ENCODE measurements around the gene MCM6. TPM values are rescaled to one million over a fixed set of nuclear protein-coding genes. Genes with fewer than 3 reads are reported as not detected.

The MCM6 gene
- total and polyA plus RNA-seq, 3 donors from 2014 or later: 24.6 to 32.3 (median 26.7) TPM

- intact Hi-C loops (cut with DNase I; ENCODE audit: low total_unique reads): no loop called here
Observed at GRCh38 chr2:135851858-135852257, 24.4 kb downstream of the MCM6 start.

DNA sequence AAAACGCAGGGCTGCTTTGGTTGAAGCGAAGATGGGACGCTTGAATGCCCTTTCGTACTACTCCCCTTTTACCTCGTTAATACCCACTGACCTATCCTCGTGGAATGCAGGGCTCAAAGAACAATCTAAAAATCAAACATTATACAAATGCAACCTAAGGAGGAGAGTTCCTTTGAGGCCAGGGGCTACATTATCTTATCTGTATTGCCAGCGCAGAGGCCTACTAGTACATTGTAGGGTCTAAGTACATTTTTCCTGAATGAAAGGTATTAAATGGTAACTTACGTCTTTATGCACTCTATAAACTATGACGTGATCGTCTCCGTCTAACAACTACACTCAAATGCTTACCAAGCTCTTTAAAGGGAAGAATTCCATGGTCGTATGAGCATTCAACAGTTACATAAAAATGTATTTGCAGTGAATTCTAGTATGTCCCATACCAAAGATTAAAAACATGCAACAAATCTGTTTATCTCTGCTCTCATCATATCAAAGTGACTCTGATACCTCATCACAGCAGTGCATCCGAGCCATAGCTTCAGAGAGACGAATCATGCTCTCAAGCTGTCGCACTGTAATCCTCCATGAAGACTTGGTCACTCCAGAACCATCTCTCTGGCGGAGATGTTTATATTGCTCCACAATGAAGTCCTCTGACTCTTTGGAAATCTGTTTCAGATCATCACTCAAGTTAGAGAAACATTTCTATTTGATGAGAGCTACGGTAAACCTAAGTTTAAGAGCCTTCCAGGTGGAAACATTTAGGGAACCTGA is 25.2 kb downstream of the MCM6 start:
- WGBS, 2 donors: 84 to 85% methylated on average over 17 of the region's 17 CpGs
- no peak overlapping the region for H3K27ac ChIP-seq
- no peak for DNase-seq
- intact Hi-C loops (cut with DNase I; ENCODE audit: low total_unique reads): no loop called here
- no peaks in the 10 kb centered on the region for H3K9me3 ChIP-seq
- no peak for TF ChIP-seq POLR2A (IDR thresholded peaks at IDR 0.05)
- TF ChIP-seq, protein P1, sequence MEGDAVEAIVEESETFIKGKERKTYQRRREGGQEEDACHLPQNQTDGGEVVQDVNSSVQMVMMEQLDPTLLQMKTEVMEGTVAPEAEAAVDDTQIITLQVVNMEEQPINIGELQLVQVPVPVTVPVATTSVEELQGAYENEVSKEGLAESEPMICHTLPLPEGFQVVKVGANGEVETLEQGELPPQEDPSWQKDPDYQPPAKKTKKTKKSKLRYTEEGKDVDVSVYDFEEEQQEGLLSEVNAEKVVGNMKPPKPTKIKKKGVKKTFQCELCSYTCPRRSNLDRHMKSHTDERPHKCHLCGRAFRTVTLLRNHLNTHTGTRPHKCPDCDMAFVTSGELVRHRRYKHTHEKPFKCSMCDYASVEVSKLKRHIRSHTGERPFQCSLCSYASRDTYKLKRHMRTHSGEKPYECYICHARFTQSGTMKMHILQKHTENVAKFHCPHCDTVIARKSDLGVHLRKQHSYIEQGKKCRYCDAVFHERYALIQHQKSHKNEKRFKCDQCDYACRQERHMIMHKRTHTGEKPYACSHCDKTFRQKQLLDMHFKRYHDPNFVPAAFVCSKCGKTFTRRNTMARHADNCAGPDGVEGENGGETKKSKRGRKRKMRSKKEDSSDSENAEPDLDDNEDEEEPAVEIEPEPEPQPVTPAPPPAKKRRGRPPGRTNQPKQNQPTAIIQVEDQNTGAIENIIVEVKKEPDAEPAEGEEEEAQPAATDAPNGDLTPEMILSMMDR (IDR thresholded peaks at IDR 0.05): no peak
- H3K4me3 ChIP-seq: no peak overlapping the region
- H3K36me3 ChIP-seq (ENCODE audit: low read depth, missing control alignments): no peaks in the 10 kb centered on the region
- no peaks in the 10 kb centered on the region for H3K4me1 ChIP-seq
- no peaks in the 10 kb centered on the region for H3K27me3 ChIP-seq

More at GRCh38 chr2:135851858-135852257, 24.4 kb downstream of the MCM6 start:
- H3K27me3 ChIP-seq: no peaks in the 10 kb centered on the region
- no peaks in the 10 kb centered on the region for H3K4me1 ChIP-seq
- no peaks in the 10 kb centered on the region for H3K9me3 ChIP-seq
- H3K27ac ChIP-seq: no peak overlapping the region
- no peak overlapping the region for H3K4me3 ChIP-seq
- H3K36me3 ChIP-seq (ENCODE audit: low read depth, missing control alignments): no peaks in the 10 kb centered on the region
- TF ChIP-seq, protein P1 (IDR thresholded peaks at IDR 0.05): no peak
- no peak for TF ChIP-seq POLR2A (IDR thresholded peaks at IDR 0.05)
- no peak for DNase-seq

- Histone ChIP-seq H3K27me3 (no peaks in the 10 kb centered on the region), H3K9me3 (no peaks in the 10 kb centered on the region), H3K4me1 (no peaks in the 10 kb centered on the region), H3K36me3 (ENCODE audit: low read depth, missing control alignments) (no peaks in the 10 kb centered on the region), H3K27ac (no peak overlapping the region), H3K4me3 (no peak overlapping the region)
- no peak for DNase-seq
- intact Hi-C loops (cut with DNase I; ENCODE audit: low total_unique reads): no loop called here
- 96 to 97% methylated on average over 3 of the region's 3 CpGs for WGBS, 2 donors
- TF ChIP-seq, protein P1 (IDR thresholded peaks at IDR 0.05): no peak
- TF ChIP-seq POLR2A (IDR thresholded peaks at IDR 0.05): no peak
Observed at GRCh38 chr2:135849087-135849486, 27.2 kb downstream of the MCM6 start.

DNA sequence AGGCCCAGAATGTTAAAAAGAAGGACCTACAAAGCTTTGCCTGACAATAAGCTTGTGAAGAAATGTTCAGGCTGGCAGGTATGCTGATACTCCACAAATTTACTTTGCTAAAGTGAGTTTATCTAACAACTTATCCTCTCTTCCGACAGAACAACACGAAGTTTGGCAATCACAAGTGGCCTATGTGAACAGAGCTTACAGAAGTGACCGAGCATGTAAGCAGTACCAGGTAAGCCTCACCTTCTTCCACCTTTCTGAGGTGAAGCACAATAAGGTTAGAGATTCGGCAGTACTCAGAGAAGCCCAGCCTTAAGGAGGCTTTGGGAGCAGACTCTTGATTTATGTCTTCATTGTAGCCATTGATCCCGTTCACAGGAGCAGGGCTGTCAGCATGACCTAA is 30.2 kb downstream of the MCM6 start:
- DNase-seq: no peak
- Histone ChIP-seq H3K27me3 (no peaks in the 10 kb centered on the region), H3K27ac (no peak overlapping the region), H3K4me3 (no peak overlapping the region), H3K9me3 (no peaks in the 10 kb centered on the region), H3K36me3 (ENCODE audit: low read depth, missing control alignments) (no peaks in the 10 kb centered on the region), H3K4me1 (no peaks in the 10 kb centered on the region)
- TF ChIP-seq, protein P1 (IDR thresholded peaks at IDR 0.05): no peak
- 91 to 94% methylated on average over 5 of the region's 5 CpGs for WGBS, 2 donors
- intact Hi-C loops (cut with DNase I; ENCODE audit: low total_unique reads): no loop called here

- 55 to 69% methylated on average over 3 of the region's 3 CpGs for WGBS, 2 donors
- Histone ChIP-seq H3K27me3 (no peaks in the 10 kb centered on the region), H3K36me3 (ENCODE audit: low read depth, missing control alignments) (no peaks in the 10 kb centered on the region), H3K4me3 (no peak overlapping the region), H3K4me1 (peaks cover 6% of the 10 kb centered on the region), H3K27ac (no peak overlapping the region), H3K9me3 (no peaks in the 10 kb centered on the region)
- intact Hi-C loops (cut with DNase I; ENCODE audit: low total_unique reads): no loop called here
- no peak for DNase-seq
- TF ChIP-seq, protein P1 (IDR thresholded peaks at IDR 0.05): no peak
- TF ChIP-seq POLR2A (IDR thresholded peaks at IDR 0.05): no peak
Observed at GRCh38 chr2:135845257-135845656, 31.0 kb downstream of the MCM6 start.

Measured in testis (tissue), 3 donors.